Neuron (in vitro differentiated cells): ENCODE results near the gene GGCX.

Source experiments
- H2AFZ ChIP-seq: one replicate; pipeline ENCODE4 v1.6.1; 2013; ENCODE audit warnings: low read depth, mild to moderate bottlenecking, inconsistent platforms, low read length, moderate library complexity
- H3K27me3 ChIP-seq: one replicate; pipeline ENCODE4 v1.6.1; 2013; ENCODE audit warnings: low read length; ENCODE audit not compliant: insufficient read depth
- H3K36me3 ChIP-seq: one replicate; pipeline ENCODE4 v1.6.1; 2013; ENCODE audit warnings: low read length; ENCODE audit not compliant: insufficient read depth
- H3K4me1 ChIP-seq: one replicate; pipeline ENCODE4 v1.6.1; 2013; ENCODE audit warnings: low read length; ENCODE audit not compliant: insufficient read depth
- H3K4me3 ChIP-seq: 2 replicates; pipeline ENCODE4 v1.5.1; 2013; ENCODE audit warnings: mild to moderate bottlenecking, low read length, moderate library complexity
- H3K9me3 ChIP-seq: one replicate; pipeline ENCODE4 v1.6.1; 2013; ENCODE audit warnings: low read length

The GGCX gene

DNA sequence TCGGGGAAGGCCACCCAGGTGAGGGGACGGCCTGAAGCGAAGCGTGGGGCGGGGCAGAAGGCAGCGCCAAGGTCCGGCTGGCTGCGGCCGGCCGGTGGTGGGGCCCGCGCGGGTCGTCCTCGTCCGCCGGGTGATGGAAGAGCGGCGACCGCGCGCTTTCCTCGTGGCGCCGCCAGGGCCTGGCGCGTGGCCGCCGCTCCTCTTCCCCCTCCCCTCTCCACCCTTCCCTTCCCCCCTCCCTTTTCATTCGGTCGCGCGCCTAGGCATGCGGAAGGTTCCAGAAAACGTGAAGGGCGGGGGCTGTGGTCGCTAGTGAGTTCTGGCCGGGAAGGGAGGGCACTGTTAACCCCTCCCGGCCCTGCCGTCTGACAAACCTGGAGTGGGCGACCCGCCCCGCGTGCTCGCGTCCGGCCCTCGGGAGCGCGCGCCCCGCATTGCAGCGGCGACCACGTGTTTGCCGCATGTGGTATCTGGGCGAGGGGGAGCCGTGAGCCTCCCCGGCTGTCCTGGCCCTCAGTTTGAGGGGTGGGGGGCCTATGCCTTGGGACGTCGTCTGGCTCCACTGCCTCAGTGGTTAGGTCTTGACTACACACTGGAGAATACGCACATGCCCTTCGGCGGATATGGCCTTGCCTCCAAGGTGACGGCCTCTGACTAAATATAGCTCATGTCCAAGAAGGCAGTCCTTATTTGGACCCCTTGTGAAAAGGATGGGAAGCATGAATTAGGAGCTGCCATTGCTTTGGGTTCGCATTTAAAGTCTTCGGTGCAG lies 21.7 kb downstream of the GGCX start:
- H3K9me3 ChIP-seq, result no peaks in the 10 kb centered on the region
- H3K4me3 ChIP-seq, result peak overlapping the region; percentile 70
- H3K36me3 ChIP-seq, result peaks cover 43% of the 10 kb centered on the region
- no peak overlapping the region for H2AFZ ChIP-seq
- peaks cover 25% of the 10 kb centered on the region for H3K4me1 ChIP-seq
- no peaks in the 10 kb centered on the region for H3K27me3 ChIP-seq

DNA sequence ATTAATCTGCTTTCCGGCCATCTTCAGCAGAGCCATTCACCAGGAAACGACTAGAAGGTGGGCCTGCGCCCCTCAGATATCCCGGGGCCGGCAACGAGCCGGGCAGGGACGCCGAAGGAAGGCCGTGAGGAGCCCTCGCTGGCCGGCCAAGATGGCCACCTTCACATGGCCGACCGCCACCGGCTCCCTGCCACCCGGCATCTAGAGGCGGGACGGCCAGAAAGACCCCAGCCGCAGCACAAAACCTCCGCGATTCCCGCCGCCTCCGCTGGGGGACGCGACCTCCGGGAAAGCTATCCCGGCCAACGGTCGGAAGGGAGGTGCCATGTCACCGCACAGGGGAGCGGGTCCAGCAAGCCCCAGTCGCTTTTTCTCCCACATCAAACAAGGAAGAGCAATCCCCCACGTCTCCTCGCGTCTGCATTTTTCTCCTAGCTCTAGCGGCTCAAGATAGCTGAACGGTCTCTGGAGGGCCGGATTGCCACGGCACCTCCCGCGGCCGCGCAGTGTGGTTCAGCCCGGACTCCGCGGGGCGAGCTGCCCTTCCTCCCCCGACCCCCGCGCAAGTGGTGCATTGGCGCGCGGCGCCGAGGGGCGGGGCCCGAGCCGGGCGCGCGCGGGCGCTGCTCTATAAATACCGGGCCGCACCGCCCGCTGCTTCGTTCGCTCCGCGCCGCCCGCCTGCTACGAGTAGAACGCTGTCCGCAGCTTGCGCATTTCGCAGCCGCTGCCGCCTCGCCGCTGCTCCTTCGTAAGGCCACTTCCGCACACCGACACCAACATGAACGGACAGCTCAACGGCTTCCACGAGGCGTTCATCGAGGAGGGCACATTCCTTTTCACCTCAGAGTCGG lies 22.6 kb downstream of the GGCX start, which contains the start of gene MAT2A:
Gene MAT2A, plus strand, starts transcription at position 662 of the 854 bp plus-strand sequence. Its CDS starts 120 bp downstream, at position 782.
- no peaks in the 10 kb centered on the region for H3K9me3 ChIP-seq
- peak within 1 kb of the TSS; percentile 70 for H3K4me3 ChIP-seq
- H3K4me1 ChIP-seq, result peaks cover 25% of the 10 kb centered on the region
- peaks cover 36% of the 10 kb centered on the region for H3K36me3 ChIP-seq
- H2AFZ ChIP-seq, result peak within 1 kb of the TSS; percentile 4
- H3K27me3 ChIP-seq, result no peaks in the 10 kb centered on the region

DNA sequence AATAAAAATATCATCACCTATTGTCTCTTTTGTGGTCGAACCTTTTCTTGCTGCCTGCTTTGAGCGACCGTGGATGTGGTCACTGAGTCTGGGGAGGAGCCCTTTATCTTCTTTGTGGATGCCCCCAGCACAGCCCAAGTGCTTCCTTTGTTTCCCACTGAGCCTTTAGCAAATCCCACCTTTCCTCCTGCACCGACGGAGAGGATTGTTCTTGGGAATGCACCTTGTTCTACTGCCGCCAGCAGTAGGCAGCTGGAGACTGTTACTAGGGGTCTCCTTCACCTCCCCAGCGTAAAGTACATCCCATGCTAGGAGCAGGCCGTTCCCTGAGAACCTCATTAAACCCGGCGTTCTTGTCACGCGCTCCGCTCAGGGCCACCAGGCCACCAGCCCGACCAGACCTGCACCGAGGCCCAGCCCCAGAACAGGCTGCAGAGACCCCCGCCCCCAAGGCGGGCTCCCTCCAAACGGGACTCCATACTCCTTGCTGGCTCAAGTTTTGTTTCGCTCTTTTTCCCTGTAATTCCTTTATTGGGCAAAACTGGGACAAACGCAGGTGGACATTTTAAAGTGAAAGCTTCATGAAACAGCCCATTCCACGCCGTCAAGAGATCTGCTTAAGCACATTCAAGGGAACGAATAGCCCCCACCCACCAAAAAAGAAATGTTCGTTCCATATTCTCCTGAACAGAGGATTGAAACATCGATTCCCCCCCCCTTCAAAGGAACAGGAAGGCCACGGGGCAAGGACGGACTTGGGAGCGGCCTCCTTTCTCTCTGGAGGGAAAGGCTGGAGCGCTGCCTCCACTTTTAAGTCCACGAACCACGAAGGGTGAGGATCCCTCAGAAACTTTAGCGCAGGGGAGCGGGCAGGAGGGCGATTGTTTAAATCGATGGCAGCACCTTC lies 23.4 kb downstream of the GGCX start:
- H3K4me1 ChIP-seq, result peaks cover 25% of the 10 kb centered on the region
- H3K9me3 ChIP-seq, result no peaks in the 10 kb centered on the region
- peak overlapping the region; percentile 4 for H2AFZ ChIP-seq
- peaks cover 29% of the 10 kb centered on the region for H3K36me3 ChIP-seq
- H3K27me3 ChIP-seq, result no peaks in the 10 kb centered on the region
- peak overlapping the region; percentile 70 for H3K4me3 ChIP-seq

DNA sequence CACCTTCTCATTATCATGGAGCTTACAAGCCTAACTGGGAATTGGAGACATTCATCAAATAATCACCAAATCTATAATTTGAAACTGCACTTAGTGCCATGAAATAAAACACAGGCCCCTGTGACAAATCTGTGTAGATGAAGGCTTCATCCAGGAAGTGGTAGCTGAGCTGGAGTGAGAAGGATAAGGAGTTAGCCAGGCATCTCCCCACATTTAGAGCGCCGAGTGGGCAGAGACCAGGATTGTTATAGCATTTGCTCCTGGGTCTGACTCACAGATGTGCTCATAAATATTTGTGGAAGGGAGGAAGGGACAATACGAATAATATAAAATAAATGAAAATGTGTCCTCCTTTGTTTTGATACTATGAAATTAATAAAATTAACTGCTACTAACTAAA lies 24.8 kb downstream of the GGCX start:
- Histone ChIP-seq H3K36me3 (peaks cover 16% of the 10 kb centered on the region), H3K9me3 (no peaks in the 10 kb centered on the region), H3K4me1 (peaks cover 17% of the 10 kb centered on the region), H3K4me3 (no peak overlapping the region), H2AFZ (no peak overlapping the region), H3K27me3 (no peaks in the 10 kb centered on the region)

DNA sequence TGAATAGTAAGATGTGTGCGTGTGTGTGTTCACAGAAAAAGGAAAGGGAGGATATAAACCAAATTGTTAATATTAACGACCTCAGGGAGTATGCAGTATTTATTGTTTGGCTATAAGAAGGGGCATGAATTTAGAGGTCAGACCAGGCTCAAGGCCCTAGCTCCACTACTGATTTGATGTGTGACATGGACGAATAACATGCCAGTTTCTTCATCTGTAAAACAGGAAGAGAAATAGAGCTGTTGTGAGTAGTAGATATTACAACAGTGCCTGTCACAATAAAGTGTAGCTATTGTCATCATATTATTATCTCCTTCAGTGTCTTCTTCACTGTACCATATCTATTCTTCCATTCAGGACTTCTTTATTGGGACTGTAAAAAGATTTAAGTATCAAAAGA lies 26.4 kb downstream of the GGCX start:
- Histone ChIP-seq H3K4me3 (no peak overlapping the region), H3K4me1 (peaks cover 9% of the 10 kb centered on the region), H3K27me3 (no peaks in the 10 kb centered on the region), H3K36me3 (no peaks in the 10 kb centered on the region), H3K9me3 (no peaks in the 10 kb centered on the region), H2AFZ (no peak overlapping the region)

DNA sequence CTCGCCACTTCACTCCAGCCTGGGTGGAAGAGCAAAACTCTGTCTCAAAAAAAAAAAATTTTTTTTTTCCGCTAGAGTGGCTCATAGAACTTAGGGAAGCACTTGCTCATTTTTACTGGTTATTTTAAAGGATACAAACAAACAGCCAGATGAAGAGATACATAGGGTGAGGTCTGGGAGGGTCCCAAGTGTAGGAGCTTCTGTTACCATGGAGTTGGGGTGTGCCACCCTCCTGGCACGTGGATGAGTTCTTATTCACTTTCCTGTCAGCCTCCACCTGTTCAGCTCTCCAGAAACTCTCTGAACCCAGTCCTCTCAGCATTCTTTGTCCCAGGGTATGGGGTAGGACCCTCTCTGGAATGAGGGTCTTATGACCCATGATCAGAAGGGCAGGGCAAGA lies 27.2 kb downstream of the GGCX start:
- Histone ChIP-seq H3K4me3 (no peak overlapping the region), H3K9me3 (peaks cover 3% of the 10 kb centered on the region), H3K27me3 (no peaks in the 10 kb centered on the region), H3K4me1 (peaks cover 9% of the 10 kb centered on the region), H3K36me3 (no peaks in the 10 kb centered on the region), H2AFZ (no peak overlapping the region)

DNA sequence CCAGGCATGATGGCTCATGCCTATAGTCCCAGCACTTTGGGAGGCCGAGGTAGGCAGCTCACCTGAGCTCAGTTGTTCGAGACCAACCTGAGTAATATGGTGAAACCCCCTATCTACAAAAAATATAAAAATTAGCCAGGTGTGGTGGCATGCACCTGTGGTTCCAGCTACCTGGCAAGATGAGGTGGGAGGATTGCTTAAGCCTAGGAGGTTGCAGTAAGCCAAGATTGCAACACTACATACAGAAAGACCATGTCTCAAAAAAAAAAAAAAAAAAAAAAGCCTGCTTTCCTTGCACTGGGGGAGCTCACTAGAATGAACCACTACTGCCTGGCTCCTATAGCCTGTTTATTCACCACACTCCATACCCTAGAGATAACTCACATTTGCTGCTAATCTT lies 29.7 kb downstream of the GGCX start:
- Histone ChIP-seq H3K36me3 (no peaks in the 10 kb centered on the region), H3K9me3 (peaks cover 3% of the 10 kb centered on the region), H3K27me3 (no peaks in the 10 kb centered on the region), H2AFZ (no peak overlapping the region), H3K4me3 (no peak overlapping the region), H3K4me1 (peaks cover 2% of the 10 kb centered on the region)

DNA sequence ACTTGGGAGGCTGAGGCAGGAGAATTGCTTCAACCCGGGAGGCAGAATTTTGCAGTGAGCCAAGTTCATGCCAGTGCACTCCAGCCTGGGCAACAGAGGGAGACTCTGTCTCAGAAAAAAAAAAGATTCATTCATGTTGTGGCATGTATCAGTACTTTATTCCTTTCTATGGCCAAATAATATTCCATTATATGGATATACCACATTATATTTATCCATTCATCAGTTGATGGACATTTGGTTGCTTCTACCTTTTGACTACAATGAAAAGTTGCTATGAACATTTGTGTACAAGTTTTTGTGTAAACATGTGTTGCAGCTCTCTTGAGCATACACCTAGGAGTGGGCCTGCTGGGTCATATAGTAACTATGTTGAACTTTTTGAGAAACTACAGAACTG lies 31.5 kb downstream of the GGCX start:
- Histone ChIP-seq H3K4me3 (no peak overlapping the region), H3K9me3 (peaks cover 3% of the 10 kb centered on the region), H2AFZ (no peak overlapping the region), H3K27me3 (no peaks in the 10 kb centered on the region), H3K36me3 (no peaks in the 10 kb centered on the region), H3K4me1 (peaks cover 4% of the 10 kb centered on the region)

DNA sequence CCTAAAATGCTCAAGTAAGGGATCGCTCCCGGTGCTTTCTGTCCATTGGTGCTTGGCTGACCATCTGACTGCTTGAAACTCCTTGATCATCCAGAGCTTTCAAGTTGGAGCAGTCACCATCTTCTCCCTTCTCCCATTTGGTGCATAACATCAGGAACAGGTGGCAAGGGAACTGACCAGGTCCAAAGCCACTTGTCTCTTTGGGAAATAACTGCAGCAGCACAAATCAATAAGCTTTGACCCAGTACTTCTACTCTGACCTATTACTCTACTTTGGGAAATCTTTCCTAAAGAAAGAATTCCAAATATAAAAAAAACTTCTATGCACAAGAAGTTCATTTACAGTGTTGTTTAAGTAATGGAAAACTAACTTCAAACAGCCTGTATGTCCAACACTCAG lies 32.9 kb downstream of the GGCX start:
- Histone ChIP-seq H3K4me1 (peaks cover 11% of the 10 kb centered on the region), H3K4me3 (no peak overlapping the region), H3K9me3 (peaks cover 3% of the 10 kb centered on the region), H3K36me3 (no peaks in the 10 kb centered on the region), H3K27me3 (no peaks in the 10 kb centered on the region), H2AFZ (no peak overlapping the region)

DNA sequence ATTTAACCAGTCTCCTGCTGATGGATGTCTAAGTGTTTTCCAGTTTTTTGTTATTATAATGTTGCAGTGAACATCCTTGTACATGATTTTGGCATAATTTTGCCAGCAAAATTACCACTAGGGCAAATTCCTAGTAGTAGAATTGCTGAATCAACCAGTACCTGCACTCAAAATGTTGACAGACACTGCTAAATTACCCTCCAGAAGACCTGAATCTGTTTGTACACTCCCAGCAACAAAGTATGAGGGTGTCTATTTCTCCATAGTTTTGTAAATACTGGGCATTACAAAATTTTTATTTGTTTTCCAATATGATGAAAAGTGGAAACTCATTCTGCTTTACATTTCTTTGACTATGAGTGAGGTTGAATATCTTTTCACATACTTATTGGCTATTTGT lies 33.5 kb downstream of the GGCX start:
- Histone ChIP-seq H3K4me3 (no peak overlapping the region), H3K9me3 (peaks cover 3% of the 10 kb centered on the region), H3K4me1 (peaks cover 11% of the 10 kb centered on the region), H3K27me3 (no peaks in the 10 kb centered on the region), H2AFZ (no peak overlapping the region), H3K36me3 (no peaks in the 10 kb centered on the region)

DNA sequence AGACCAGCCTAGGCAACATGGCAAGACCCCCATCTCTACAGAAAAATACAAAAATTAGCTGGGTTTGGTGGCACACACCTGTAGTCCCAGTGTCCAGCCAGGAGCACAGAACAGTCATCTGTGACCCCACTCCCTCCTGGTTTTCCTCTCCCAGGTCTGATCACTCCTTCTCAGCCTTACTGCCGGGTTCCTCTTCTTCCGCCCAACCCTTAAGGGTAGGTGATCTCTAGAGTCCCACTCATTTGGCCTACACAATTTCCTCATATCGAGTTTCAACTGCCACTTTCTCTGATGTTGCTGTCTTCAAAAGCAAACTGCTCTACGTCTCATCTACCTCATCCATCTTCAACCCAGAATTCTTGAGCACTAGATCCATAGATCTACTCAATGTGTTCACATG lies 35.7 kb downstream of the GGCX start:
- Histone ChIP-seq H3K9me3 (peaks cover 3% of the 10 kb centered on the region), H3K4me3 (no peak overlapping the region), H3K36me3 (no peaks in the 10 kb centered on the region), H3K27me3 (no peaks in the 10 kb centered on the region), H3K4me1 (peaks cover 11% of the 10 kb centered on the region), H2AFZ (no peak overlapping the region)

DNA sequence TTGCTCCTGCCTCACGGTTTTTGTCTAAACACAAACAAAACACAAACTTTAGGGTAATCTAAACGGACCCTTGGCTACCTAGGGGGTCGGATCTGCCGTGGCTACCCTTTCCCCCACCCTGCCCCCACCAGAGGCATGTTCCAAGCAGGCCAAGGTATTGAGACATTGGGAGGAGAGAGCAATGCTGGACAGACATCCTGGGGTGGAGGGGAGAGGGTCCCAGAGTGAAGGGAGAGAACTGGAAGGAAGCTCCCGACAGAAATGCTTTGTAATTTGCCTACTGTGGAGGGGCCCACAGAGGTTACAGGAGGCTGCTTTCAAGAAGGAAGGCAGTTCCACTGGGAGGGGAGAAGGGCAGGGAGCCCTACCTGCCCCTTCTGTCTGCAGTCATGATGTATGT lies 36.3 kb downstream of the GGCX start:
- Histone ChIP-seq H3K9me3 (peaks cover 3% of the 10 kb centered on the region), H3K4me3 (no peak overlapping the region), H3K4me1 (peaks cover 11% of the 10 kb centered on the region), H3K27me3 (no peaks in the 10 kb centered on the region), H2AFZ (peak overlapping the region; percentile 58), H3K36me3 (no peaks in the 10 kb centered on the region)
